HepG2 (cell line): ENCODE results near the gene ARMCX5. TPM values are rescaled to one million over a fixed set of nuclear protein-coding genes. Genes with fewer than 3 reads are reported as not detected.

Source experiments
- ATAC-seq: fragments of 200-7000 bp; cut with Tn5 transposase; 3 replicates; pipeline ENCODE4 v1.9.1; 2020; ENCODE audit warnings: mild to moderate bottlenecking, moderate library complexity
- BruUV-seq: library from RNA; stranded (reverse); fragments of 400-500 nt; replicated peaks from 2 replicates; lab custom pipeline; 2021; lab: Mats Ljungman, UMichigan
- CTCF ChIA-PET: fragments of 300-600 bp; formaldehyde crosslinking; extraction: SDS; loops from one replicate; lab custom pipeline; 2021; ENCODE audit warnings: low total read pairs, inconsistent platforms, low intra/inter-chr PET ratio; lab: Yijun Ruan, JAX
- POLR2A ChIA-PET: fragments of 350-600 bp; sonication (Branson Sonifier 250); formaldehyde crosslinking; loops from one replicate; lab custom pipeline; 2020; ENCODE audit warnings: antibody characterized with exemption, inconsistent platforms; lab: Yijun Ruan, JAX
- DNase-seq: peaks from one replicate; pipeline ENCODE4 v3.0.0-alpha.2; 2015; ENCODE audit warnings: low spot score
- FAIRE-seq: peaks from 3 replicates; lab custom pipeline; 2011; peaks lifted over from hg19 to GRCh38; lab: Jason Lieb, UNC
- H2AFZ ChIP-seq: one replicate; pipeline ENCODE4 v1.6.1; 2011; ENCODE audit warnings: low read length, inconsistent platforms
- H3K27ac ChIP-seq: fragments of 300-600 bp; 3 replicates; pipeline ENCODE4 v1.8.0; 2011; ENCODE audit warnings: mixed run types, mild to moderate bottlenecking, mixed read lengths, low read length, inconsistent platforms; ENCODE audit not compliant: insufficient read depth; ENCODE audit errors: extremely low read length
- H3K27me3 ChIP-seq, 2 experiments: fragments of 200-600 bp in 1 of 2; 2 replicates in 1 of 2; 3 replicates in 1 of 2; pipeline versions ENCODE4 v1.6.0 to v1.8.0; 2011; ENCODE audit warnings: low read length in 2 of 2, mild to moderate bottlenecking in 2 of 2, moderate library complexity in 2 of 2, inconsistent platforms in 1 of 2; ENCODE audit not compliant: insufficient read depth in 2 of 2, control insufficient read depth in 1 of 2
- H3K36me3 ChIP-seq, 2 experiments: fragments of 200-600 bp in 1 of 2; replicated peaks in 1 of 2; 2 replicates in 1 of 2; 3 replicates in 1 of 2; pipeline versions ENCODE4 v1.5.1 to v1.8.0; 2011; ENCODE audit warnings: low read length in 2 of 2, inconsistent platforms in 1 of 2; ENCODE audit not compliant: insufficient read depth in 2 of 2, control insufficient read depth in 1 of 2
- H3K4me1 ChIP-seq: 2 replicates; pipeline ENCODE4 v1.5.1; 2012; ENCODE audit warnings: low read length, inconsistent platforms; ENCODE audit not compliant: insufficient read depth
- H3K4me2 ChIP-seq: 2 replicates; pipeline ENCODE4 v1.6.0; 2011; ENCODE audit warnings: low read depth, low read length, inconsistent platforms
- H3K4me3 ChIP-seq, 3 experiments: fragments of 200-600 bp in 1 of 3; sonication (generic), shearing (Covaris generic) in 1 of 3; replicated peaks in 1 of 3; 2 replicates each; pipeline ENCODE4 v1.5.1; 2011 to 2016; ENCODE audit warnings: low read length in 3 of 3, inconsistent platforms in 2 of 3, low read depth in 2 of 3, mild to moderate bottlenecking in 2 of 3, control low read depth in 1 of 3, mixed read lengths in 1 of 3; ENCODE audit not compliant: insufficient read depth in 1 of 3
- H3K79me2 ChIP-seq: one replicate; pipeline ENCODE4 v1.6.1; 2011; ENCODE audit warnings: low read length, inconsistent platforms; ENCODE audit not compliant: insufficient read depth
- H3K9ac ChIP-seq: 2 replicates; pipeline ENCODE4 v1.6.0; 2011; ENCODE audit warnings: mild to moderate bottlenecking, low read depth, low read length, inconsistent platforms; ENCODE audit not compliant: insufficient read depth
- H3K9me3 ChIP-seq: 2 replicates; pipeline ENCODE4 v1.5.1; 2012; ENCODE audit warnings: mild to moderate bottlenecking, low read length
- H4K20me1 ChIP-seq: 2 replicates; pipeline ENCODE4 v1.6.0; 2011; ENCODE audit warnings: inconsistent platforms, mild to moderate bottlenecking, low read length, moderate library complexity; ENCODE audit not compliant: insufficient read depth
- AFF4 ChIP-seq: sonication (generic); formaldehyde crosslinking; IDR thresholded peaks from 2 replicates; pipeline ENCODE4 v1.4.0; 2020; ENCODE audit warnings: missing genetic modification reagents
- ARNT ChIP-seq: fragments of 450-650 bp; IDR thresholded peaks from 2 replicates; pipeline ENCODE4 v1.6.1; 2017
- ATF1 ChIP-seq: IDR thresholded peaks from 2 replicates; pipeline ENCODE4 v1.6.1; 2016; ENCODE audit warnings: mild to moderate bottlenecking, control low read depth
- ATM ChIP-seq: fragments of 450-650 bp; IDR thresholded peaks from 2 replicates; pipeline ENCODE4 v1.7.1; 2017; ENCODE audit warnings: mild to moderate bottlenecking, borderline replicate concordance
- ETS1 ChIP-seq: sonication (generic); formaldehyde crosslinking; IDR thresholded peaks from 2 replicates; pipeline ENCODE4 v1.4.0; 2020; ENCODE audit warnings: missing genetic modification reagents
- FOXP1 ChIP-seq, 2 experiments: fragments of 450-650 bp in 1 of 2; IDR thresholded peaks; 2 replicates each; pipeline ENCODE4 v1.6.1; 2017 to 2018; ENCODE audit warnings: antibody characterized with exemption in 1 of 2
- HMGXB4 ChIP-seq, 2 experiments: sonication (generic) in 1 of 2; formaldehyde crosslinking in 1 of 2; IDR thresholded peaks; 2 replicates each; pipeline versions ENCODE4 v1.4.0 to v1.6.1; 2018 to 2020; ENCODE audit warnings: missing genetic modification reagents in 2 of 2, borderline replicate concordance in 1 of 2, low read depth in 1 of 2, mild to moderate bottlenecking in 1 of 2, missing biosample characterization in 1 of 2
- RAD51 ChIP-seq: fragments of 450-650 bp; IDR thresholded peaks from 2 replicates; pipeline ENCODE4 v1.6.1; 2016; ENCODE audit warnings: borderline replicate concordance
- RFX1 ChIP-seq: fragments of 450-650 bp; IDR thresholded peaks from 2 replicates; pipeline ENCODE4 v1.6.1; 2017
- RNF219 ChIP-seq: sonication (generic); formaldehyde crosslinking; IDR thresholded peaks from 2 replicates; pipeline ENCODE4 v1.5.0; 2020; ENCODE audit warnings: mild to moderate bottlenecking, missing genetic modification reagents
- SALL2 ChIP-seq: sonication (generic); formaldehyde crosslinking; IDR thresholded peaks from 2 replicates; pipeline ENCODE4 v1.8.1; 2023; ENCODE audit warnings: mild to moderate bottlenecking, missing genetic modification reagents, inconsistent platforms
- U2AF1 ChIP-seq: fragments of 200-400 bp; formaldehyde crosslinking; optimal IDR thresholded peaks from 2 replicates; pipeline ENCODE3; 2017; ENCODE audit warnings: mild to moderate bottlenecking, low read depth, low read length
- ZNF768 ChIP-seq: sonication (generic); formaldehyde crosslinking; IDR thresholded peaks from 2 replicates; pipeline ENCODE4 v1.4.0; 2020; ENCODE audit warnings: missing genetic modification reagents
- WGBS: methylation state at CpG from one replicate; pipeline ENCODE4 v1.1.6; 2017; ENCODE audit warnings: low lambda C conversion rate; 5-methylcytosine and 5-hydroxymethylcytosine counted together
- in situ Hi-C: cut with HindIII; loops from 2 replicates; pipeline ENCODE4 v1.10.0; 2017; ENCODE audit warnings: low pct_unique_long_range_greater_than_20kb; ENCODE audit not compliant: extremely low pct_ligation_motif_present
- intact Hi-C: fragments of 100-400 bp; cut with micrococcal nuclease; formaldehyde crosslinking; loops from one replicate; pipeline ENCODE4 v1.10.0; 2022; ENCODE audit not compliant: unreplicated experiment
- polyA plus RNA-seq, 8 experiments: library from polyadenylated mRNA; depleted of rRNA in 3 of 8; stranded (reverse) in 7 of 8; unstranded in 1 of 8; fragments of >200 nt; fragmentation: Illumina TruSeq in 4 of 8; extraction: Trizol in 4 of 8; gene quantifications; 2 replicates each; pipeline versions ENCODE4 v1.2.1 to v1.2.3, GENCODE V29; 2011 to 2016; ENCODE audit warnings: low read depth in 4 of 8, missing spikeins in 1 of 8, mixed read lengths in 1 of 8; ENCODE audit not compliant: insufficient read depth in 1 of 8
- total RNA-seq, 5 experiments: library from RNA; depleted of rRNA; stranded (reverse); fragments of >200 nt; fragmentation: Illumina TruSeq; extraction: Trizol; gene quantifications; 2 replicates each; pipeline ENCODE4 v1.2.3, GENCODE V29; 2016; ENCODE audit warnings: low read depth in 1 of 5

The ARMCX5 gene
- total and polyA plus RNA-seq, 2 of the 13 experiments (the other 11 are each of a cell fraction or from before 2014, with no cell fraction given) = 9.1 to 14.2 TPM

GRCh38 chrX:102651242-102652011 is 52.1 kb downstream of the ARMCX5 start, which contains the start of gene GPRASP1 (continued):
- no peak for TF ChIP-seq HMGXB4 (CRISPR knock-in tag; IDR thresholded peaks at IDR 0.05; ENCODE audit: borderline replicate concordance in 1 of 2, low read depth in 1 of 2)
- no peak for TF ChIP-seq ZNF768 (CRISPR knock-in tag)
- no peak for TF ChIP-seq ETS1 (CRISPR knock-in tag)
- no peak for TF ChIP-seq U2AF1
- TF ChIP-seq SALL2 (CRISPR knock-in tag) = no peak
- TF ChIP-seq RAD51 = no peak
- no peak for TF ChIP-seq ATF1 (CRISPR knock-in tag)

GRCh38 chrX:102652031-102652688 is 52.8 kb downstream of the ARMCX5 start:
- Histone ChIP-seq H3K27ac (no peak overlapping the region), H4K20me1 (no peaks in the 10 kb centered on the region), H3K36me3 (no peaks in the 10 kb centered on the region), H3K9ac (no peak overlapping the region), H3K4me2 (no peak overlapping the region), H3K27me3 (no peaks in the 10 kb centered on the region), H3K4me3 (no peak overlapping the region), H3K4me1 (no peaks in the 10 kb centered on the region), H2AFZ (no peak overlapping the region), H3K79me2 (no peaks in the 10 kb centered on the region), H3K9me3 (no peaks in the 10 kb centered on the region)
- CTCF ChIA-PET = no interaction called here
- ATAC-seq (no peak), DNase-seq (no peak), FAIRE-seq (no peak)
- WGBS = over 99% methylated on average over 14 of the region's 22 CpGs
- in situ Hi-C loops (no loop called here), intact Hi-C loops (no loop called here)
- POLR2A ChIA-PET = no interaction called here
- no TSS peak for BruUV-seq
- TF ChIP-seq RFX1 = no peak
- TF ChIP-seq RNF219 (CRISPR knock-in tag) = no peak
- no peak for TF ChIP-seq FOXP1 (IDR thresholded peaks at IDR 0.05)
- no peak for TF ChIP-seq FOXP1 (CRISPR knock-in tag; IDR thresholded peaks at IDR 0.05)
- TF ChIP-seq AFF4 (CRISPR knock-in tag) = no peak
- no peak for TF ChIP-seq ZNF768 (CRISPR knock-in tag)
- no peak for TF ChIP-seq ARNT
- TF ChIP-seq ATM = no peak
